GM21717 (cell line): ENCODE measurements around the gene TMC2.
"Not testable (repeated sequence)": the region's sequence is repeated elsewhere in the genome, so short reads cannot be mapped to it uniquely, and the experiment has no call there.

Experiments
- ATAC-seq: cut with Tn5 transposase; IDR thresholded peaks from one replicate; pipeline ENCODE4 v1.9.1; 2021; ENCODE audit warnings: mild to moderate bottlenecking, moderate library complexity; ENCODE audit not compliant: unreplicated experiment

Gene TMC2

DNA sequence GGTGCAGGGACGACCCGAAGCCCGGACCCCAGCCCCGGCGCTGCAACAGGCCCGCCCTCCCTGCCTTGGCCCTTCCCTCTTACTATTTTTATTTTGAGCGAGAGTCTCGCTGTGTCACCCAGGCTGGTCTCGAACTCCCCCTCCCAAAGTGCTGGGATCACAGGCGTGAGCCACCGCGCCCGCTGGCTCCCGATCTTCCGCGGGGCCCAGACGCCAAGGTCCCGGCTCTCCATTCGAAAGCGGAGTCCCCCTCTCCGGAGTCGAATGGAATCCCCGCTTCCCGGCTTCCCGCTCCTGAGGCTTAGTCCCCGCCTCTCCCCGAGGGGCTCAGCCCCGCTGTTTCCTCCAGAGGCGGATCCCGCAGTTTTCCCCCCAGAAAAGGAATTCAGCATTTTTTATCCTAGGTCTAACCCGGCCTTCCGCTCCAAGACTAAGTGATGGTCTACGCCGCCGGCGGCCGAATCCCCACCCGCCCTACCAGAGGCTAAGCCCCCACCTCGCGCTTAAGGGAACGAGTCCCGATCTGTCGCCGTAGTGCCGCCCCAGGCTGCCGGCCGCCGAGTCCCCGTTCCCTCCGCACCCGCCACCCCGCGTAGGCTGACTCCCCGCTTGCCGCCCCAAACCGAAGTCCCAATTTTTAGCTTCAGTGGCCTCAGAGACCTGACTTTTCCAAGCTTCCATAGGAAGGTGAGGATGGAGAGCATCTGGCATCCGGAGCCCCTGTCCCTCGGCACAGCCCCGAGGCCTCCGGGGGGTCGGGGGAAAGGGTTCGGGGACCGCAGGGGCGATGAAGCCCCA is 11.5 kb upstream of the TMC2 start:
- ATAC-seq: no peak

DNA sequence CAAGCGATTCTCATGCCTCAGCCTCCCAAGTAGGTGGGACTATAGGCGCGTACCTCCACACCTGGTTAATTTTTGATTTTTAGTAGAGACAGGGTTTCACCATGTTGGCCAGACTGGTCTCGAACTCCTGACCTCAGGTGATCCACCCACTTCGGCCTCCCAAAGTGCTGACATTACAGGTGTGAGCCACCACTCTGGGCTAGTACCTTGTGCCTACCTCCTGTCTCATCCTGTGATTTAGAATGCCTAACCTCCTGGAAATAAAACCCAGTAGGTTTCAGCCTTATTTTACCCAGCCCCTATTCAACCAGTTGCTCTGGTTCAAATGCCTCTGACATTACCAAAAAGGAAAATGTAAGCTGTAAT is 10.2 kb upstream of the TMC2 start:
- not testable (repeated sequence) for ATAC-seq

DNA sequence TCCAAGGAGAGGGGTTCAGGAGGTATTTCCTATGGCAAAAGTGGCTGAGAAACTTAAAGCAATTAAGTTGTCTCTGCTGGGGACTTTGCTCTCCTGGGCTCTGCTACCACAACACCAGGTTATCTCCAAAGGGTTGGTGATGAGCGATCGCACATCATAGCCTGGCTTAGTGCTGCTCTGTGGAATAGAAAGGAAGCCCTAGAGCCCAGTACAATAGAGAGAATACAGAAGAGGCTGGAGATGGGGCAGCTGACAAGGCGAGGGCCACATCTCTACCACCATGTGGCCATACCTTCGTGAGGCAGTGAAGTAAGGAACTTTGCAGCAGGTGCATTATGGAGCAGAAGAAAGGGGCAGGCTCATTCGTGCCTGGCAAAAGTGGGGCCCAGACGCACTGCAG is 8.6 kb upstream of the TMC2 start:
- no peak for ATAC-seq

DNA sequence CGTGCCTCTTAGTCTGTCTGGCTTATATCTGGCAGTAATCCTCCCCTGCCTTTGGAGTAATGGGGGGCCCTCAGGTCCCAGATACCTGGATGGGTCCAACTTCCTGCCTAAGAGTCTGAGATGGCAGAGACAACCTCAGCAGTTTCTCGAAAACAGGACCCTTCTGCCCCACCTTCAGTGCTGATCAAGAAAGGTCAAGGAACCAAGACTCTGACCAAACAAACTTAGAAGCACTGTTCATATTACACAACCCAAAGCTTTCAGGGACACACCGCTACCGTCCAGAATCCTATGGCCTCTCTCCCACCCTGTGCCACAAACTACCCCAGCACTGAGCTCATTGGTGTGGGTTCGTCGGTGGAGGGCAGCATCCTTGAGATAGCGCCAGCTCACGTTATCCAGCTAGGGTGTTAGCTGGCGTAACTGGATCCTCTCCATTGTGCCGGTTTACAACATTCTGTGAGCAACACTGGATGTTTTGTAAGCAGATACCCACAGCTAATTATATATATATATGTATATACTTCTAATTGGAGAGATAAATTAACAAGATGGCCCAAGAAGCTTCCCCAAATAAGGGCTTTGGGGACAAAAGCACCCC is 7.6 kb upstream of the TMC2 start:
- ATAC-seq: no peak

DNA sequence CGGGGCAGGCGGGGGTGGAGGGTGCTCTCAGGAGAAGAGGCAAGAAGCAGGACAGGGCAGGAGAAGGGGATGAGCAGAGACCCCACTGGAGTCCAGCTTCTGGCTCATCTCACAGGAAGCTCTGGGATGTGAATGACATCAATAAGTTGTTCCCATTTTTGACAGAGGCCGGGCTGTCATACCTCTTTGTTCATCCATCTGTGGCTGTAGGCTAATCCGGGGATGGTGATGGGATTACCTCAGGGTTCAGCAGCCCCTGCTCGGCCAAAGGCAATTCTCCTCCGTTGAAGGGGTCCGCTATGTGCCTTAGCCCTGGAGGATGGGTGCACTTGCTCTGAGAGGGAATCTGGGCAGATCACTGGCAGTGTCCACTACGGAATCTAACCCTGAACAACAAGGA is 3.3 kb upstream of the TMC2 start:
- no peak for ATAC-seq

DNA sequence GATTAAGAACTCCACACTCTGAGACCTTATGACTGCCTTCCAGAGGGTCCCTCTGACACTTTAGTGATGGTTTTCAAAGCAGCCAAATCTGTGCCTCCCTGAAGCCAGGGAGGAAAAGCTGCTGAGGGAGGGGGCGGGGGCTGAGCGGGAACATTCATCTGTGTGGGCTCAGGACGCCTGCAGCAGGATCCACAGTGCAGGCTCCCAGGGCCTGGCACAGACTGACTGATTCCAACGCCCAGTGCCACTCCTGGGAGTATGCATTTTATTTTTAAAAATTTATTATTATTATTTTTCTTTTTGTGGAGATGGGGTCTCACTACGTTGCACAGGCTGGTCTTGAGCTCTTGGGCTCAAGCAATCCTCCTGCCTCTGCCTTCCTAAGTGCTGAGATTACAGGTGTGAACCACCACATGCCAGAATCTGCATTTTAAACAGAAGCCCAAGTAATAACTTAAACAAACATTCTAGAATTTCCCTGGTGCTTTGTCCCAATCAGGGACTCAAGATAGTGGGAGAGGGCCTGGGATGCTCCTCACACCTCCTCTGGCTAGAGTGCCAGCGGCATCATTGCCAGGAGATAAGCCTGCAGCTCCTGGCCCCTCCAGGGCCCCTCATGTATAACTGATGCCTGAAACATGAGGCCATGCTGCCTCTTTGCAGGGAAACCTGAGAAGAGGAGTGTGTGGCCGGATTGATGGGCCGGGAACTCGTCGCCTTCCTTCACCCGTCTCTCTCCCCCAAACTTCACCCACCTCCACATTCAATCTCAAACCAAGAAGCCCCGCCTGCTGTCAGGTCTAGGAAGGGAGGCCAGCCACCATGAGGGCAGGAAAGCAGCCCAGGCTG is 438 bp upstream of the TMC2 start:
- no peak for ATAC-seq

DNA sequence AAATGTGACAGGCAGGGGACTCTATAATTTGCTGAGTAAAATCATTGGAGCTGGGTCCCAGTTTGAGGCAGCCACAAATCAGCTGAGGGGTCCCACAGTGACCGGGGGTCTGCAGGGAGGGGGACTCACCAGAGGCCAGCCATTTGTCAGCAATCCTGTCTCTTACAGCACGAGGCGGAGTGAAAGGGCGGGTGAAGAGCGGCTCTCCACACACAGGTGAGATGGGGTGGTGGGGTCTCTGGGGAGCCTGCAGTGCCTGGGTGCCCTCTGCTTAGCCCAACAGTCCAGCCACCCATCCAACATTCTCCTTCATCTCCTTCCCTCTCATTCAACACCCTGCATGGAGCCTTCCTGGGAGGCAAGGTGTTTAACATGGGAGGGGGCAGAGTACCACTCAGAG is 728 bp downstream of the TMC2 start:
- no peak for ATAC-seq

DNA sequence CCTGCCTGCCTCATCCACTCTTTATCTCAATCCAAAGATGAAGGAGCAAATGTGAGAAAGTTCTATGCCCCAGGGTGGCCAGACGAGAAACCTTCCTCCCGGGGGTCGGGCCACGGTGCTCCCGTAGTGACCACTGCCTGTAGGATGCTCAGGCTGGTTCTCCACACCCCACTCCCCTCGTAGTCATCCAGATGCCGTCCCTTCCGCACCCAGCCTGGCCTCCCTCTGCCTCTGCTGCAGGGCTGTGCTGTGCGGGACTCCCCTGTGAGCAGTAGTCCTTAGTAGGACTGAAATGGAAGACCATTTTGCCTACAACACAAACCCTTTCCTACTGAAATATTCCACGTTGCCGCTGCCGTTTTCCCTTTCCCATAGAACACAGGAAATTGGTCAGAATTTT is 2.0 kb downstream of the TMC2 start:
- no peak for ATAC-seq

DNA sequence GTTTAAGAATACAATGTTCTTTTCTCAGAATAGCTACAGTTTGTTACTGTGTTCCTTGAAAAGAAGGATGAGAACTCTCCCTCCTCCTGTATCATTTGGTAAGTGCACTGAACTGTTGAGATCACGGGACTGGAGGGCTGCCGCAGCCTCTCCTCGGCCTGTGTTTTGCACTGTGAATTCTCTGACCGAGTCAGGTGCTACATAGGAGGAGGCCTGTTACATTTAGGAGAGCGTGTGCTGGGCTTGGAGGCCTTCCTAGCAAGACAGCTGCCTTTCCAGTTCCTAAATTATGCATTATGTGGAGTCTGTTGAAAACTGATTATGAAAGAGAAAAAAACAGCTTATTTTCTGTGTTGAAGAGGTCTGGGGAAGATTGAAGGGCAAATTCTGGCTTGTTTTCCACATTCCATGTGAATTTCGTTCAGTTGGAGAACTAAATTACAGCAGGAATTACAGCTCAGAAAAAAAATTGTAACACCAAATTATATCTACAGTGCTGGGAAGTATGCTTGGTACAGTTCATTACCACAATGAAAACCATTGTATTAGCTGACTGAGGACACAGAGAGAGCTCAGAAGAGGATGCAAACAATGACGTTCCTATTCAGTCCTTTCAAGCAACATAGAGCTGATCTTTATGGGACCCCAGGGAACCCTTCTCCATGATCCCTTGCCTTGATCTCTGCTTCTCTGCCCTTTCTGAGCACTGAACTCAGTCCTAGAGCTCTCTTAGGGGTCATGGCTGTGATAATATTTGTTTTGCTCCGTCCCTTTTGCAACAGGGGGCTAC is 2.8 kb downstream of the TMC2 start:
- ATAC-seq: no peak

DNA sequence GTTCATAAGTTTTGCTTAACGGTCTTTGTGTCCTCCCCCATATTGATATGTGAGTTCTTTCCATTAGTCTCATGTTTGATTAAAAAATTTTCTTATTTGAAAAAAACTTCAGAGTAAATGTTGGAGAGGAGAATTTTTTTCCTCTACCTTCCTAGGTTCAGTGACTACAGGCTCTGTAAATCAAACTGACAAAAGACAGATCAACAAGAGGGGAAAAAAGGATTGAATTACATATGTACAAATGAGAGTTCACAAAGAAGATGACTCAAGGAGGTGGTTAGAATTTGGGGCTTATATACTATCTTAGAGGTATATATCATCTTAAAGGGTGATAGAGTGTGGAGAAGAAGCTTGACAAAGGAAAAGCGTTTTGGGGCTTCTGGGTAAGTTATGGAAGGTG is 5.6 kb downstream of the TMC2 start:
- no peak for ATAC-seq

DNA sequence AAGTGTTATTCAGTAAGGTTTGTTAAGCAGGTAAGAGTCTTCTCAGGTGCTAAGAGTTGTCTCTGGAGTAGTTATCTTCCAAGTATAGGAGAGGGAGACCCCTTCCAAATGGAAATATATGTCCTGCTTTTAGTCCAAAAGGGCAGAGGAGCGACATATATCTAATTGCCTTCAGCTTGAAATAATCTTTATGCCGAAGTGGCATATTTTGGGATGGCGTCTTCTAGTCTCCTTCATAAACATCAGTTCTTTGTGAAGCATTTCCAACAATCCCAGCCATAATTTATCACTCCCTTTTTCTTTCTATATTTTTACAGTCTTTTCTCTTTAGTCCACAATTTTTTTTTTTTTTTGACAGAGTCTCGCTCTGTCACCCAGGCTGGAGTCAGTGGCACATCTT is 6.0 kb downstream of the TMC2 start:
- no peak for ATAC-seq

DNA sequence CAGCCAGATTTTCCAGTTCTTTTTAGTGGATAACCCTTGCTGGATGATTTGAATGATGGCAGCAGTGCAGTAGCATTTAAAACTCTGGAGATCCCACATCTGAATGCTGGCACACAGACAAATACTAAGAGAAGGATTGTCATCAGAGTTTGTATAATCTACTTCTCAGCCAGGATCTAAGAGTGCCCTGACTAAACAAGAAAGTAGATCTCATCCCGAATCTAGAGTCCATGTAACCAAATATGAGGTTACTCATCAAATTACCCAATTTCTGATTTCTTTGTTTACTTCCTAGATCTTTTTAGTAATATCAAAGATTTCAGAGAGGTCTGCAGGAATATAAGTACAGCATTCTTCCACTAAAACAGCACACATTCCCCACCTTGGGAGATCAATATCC is 7.8 kb downstream of the TMC2 start:
- no peak for ATAC-seq

DNA sequence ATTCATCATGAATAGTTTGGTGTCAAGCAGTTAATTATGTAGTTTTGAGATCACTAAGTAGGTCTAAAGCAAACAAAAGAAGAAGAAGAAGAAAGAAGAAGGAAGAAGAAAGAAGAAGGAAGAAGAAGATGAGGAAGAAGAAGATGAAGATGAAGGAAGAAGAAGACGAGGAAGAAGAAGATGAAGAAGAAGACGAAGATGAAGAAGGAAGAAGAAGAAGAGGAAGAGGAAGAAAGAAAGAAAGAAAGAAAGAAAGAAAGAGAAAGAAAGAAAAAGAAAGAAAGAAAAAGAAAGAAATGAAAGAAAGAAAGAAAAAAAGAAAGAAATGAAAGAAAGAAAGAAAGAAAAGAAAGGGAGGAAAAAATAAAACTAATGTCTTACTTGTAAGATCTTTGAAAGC is 9.2 kb downstream of the TMC2 start:
- ATAC-seq: no peak

DNA sequence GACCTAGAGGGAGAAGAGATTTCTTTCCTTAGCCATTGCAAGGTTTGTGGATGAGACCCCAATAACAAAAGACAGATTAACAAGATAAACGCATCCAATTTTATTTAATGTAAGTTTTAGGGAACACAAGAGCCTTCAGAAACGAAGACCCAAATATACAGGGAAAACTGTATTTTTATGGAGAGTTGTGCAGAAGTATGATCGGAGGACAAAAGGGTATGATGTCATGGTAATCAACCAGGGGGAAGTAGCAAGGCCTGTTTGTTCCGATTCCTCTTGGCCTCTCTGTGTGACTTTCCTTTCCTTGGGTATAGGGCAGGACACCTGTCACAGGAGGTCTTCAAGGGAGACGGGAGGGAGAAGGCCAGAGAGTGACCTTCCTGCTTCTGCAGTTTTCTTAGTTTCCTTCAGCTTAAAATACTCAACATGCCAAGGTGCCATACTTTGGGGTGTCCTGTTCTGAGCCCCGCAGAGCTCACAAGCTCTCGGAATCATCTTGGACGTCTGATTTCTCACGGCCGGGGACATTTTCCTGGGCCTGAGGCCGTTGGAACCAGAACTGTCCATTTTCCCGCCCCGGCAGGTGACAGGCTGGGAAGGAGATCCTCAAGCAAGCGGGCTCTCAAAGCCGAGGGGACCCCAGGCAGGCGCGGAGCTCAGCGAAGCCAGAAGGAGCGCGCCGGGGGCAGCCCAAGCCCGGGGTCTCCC is 21.7 kb downstream of the TMC2 start:
- ATAC-seq: no peak

DNA sequence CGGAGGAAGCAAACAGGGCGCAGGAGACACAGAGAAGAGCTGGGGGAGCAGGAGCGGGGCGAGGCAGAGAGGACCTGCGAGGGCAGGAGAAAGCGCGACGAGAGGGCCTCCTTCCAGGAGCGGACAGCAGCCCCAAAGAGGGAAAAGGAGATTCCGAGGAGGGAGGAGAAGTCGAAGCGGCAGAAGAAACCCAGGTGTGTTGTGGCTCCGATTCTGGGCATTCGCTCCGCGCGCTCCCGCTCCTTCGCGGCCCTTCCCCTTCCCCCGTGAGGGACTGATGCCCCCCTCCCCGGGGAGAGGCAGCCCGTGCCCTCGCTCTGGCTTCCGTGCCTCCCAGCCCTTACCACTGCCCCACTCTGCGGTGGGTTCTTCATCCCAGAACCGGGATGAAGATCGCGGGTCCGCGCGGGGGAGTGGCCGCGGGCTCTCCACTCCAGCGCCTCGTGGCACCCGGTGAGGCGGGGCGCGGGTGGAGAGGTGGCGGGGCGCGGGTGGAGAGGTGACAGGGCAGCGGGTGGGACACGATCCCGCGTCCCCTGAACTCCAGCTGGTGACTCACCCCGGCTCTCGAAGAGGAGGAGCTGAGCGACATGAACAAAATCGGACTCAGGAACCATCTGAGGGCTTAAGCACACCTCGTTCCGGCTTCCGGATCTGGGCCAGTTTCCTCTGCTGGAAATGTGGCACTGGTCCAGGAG is 22.4 kb downstream of the TMC2 start:
- no peak for ATAC-seq

DNA sequence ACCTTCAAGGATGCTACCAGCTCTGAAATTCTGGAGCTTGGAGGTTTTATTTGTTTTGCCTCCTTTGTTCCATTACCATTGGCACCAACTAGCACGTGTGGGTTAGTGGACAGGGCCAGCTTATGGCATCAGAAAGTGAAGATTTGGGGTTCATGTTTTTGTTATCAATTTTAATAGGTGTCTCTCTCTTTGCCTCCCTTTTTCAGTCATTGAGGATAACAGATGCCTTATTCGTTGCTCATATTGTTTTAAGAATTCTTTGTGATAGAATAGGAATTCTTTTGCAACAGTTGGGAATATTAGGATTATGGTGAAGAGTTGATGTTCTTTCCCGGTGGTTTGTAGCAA is 22.9 kb downstream of the TMC2 start:
- no peak for ATAC-seq

DNA sequence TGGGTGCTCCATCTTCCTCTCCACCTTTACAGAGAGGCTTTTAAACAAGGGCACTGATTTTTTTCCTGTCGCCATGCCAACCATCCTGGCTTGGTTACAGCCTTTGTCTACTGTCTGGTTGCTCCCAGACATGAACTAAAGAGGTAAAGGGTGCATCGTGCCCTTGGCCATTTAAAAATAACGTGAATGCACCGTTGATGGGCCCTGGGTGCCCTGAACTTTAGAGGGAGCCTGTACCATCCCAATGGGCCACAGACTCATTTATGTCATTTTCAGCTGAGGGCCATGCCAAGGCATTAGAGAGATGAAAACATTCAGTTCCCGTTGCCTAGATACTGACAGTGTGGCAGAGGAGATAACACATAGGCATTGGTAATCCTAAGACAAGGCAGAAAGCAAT is 23.3 kb downstream of the TMC2 start:
- no peak for ATAC-seq

DNA sequence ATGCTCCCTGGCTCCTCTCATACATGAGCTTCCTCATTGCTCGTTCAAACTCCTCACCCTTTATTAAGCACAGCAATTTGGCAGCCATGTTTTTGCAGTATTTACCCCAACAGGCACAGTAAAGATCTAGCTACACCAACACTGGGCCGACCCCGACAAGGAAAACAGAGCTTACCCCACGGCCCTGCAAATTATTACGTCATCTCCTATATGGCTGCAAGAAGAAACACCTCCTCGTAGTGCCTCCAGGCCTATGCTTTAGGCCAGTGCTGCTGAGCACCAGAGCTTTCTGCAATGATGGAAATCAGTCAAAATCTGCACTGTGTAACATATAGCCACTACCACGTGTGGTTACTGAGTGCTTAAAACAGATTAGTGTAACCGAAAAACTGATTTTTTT is 26.7 kb downstream of the TMC2 start:
- ATAC-seq: no peak

DNA sequence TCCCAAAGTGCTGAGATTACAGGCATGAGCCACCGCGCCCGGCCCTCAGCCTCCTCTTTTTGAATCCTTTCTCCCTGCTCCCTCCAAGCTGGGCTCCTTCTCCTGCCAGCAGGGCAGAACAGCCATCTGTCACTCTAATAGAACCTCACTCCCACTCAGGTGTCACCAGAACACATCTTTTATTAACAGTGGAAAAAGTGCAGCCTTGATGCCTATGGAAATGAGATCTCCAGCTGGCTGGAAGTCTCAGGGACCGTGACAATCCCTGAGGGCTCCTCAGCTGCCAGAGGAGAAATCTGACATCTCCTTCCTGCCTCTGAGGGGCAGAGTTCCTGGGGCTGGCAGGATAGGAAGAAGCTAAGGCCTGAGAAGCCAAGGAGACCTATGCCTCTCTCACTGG is 28.0 kb downstream of the TMC2 start:
- no peak for ATAC-seq

DNA sequence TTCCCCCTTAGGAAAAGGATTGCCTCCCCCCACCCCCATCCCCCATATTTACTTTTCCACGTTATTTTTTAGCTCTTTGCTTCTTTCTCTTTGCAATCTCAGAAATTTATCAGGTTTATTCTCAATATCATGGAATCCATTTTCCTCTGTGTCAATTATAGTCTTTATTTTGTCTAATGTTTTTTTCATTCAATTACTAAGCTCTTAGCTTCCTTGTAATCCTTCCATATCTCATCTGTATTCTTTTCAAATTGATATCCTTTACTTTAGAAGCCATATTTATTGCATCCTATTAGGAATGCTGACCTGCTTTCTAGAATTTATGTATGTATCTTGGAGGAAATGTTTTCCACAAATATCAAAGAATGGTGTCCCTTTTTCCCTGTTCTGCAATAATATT is 39.3 kb downstream of the TMC2 start:
- no peak for ATAC-seq
